PFSK-1 (cell line): ENCODE data around the gene SLC24A1.

Source experiments
- FOXP2 ChIP-seq: optimal IDR thresholded peaks from 2 replicates; pipeline ENCODE3; 2011; ENCODE audit warnings: borderline replicate concordance, control low read depth, inconsistent platforms; ENCODE audit not compliant: insufficient read depth; ENCODE audit errors: extremely low read length, extremely low read depth
- POLR2AphosphoS5 ChIP-seq: IDR thresholded peaks from 2 replicates; pipeline ENCODE4 v1.6.1; 2012; ENCODE audit warnings: low read depth, mild to moderate bottlenecking, control low read depth, low read length, moderate library complexity
- SIN3A ChIP-seq: IDR thresholded peaks from 2 replicates; pipeline ENCODE4 v1.6.1; 2012; ENCODE audit warnings: mild to moderate bottlenecking, low read length, moderate library complexity, borderline replicate concordance; ENCODE audit not compliant: insufficient read depth

DNA sequence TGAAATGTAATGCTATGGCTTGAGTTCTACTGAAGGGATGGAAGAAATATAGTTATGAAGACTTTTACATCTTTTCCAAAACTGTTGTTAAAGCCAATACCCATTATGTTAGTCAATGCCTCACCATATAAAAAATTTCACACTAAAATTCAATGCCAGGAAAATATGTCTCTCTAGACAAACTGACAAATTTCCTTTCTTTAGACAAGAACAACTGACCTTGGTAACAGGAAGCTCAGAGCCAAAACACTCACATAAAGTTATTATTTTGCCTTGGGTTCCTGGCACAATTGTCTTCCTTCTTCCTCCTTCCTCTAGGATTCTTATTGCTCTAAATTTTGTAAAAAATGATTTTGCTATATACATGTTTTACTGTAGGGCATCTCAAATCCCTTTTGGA, 37.5 kb upstream of the SLC24A1 start:
- TF ChIP-seq POLR2AphosphoS5 (no peak), FOXP2 (no peak), SIN3A (no peak)
